ENCODE measurements around the gene LIM2. TPM values are rescaled to one million over a fixed set of nuclear protein-coding genes. Genes with fewer than 3 reads are reported as not detected.

Gene LIM2
- total and polyA plus RNA-seq, 9 of the 15 experiments (the other 6 are each of a cell fraction or from before 2014, with no cell fraction given) = 0.07 to 0.45 (median 0.18) TPM; not detected in 4

DNA sequence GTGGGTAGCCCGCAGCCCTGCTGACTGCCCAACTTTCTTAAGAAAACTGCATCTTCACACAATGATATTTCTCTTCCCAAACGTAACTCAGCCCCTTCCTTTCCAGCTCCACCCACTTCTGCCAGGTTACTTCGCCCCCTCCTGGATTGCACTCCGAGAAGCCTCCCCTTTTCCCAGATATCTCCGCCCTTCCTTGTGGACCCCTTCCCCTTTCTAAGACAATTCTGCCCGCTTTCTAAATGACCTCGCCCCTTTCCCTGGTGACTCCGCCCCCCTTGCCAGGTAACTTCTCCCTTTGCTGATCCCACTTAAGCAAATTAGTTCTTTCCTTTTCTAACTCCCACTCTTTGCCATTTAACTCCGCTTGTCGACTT is 48.5 kb downstream of the LIM2 start (continued):
- TF ChIP-seq, protein P1, sequence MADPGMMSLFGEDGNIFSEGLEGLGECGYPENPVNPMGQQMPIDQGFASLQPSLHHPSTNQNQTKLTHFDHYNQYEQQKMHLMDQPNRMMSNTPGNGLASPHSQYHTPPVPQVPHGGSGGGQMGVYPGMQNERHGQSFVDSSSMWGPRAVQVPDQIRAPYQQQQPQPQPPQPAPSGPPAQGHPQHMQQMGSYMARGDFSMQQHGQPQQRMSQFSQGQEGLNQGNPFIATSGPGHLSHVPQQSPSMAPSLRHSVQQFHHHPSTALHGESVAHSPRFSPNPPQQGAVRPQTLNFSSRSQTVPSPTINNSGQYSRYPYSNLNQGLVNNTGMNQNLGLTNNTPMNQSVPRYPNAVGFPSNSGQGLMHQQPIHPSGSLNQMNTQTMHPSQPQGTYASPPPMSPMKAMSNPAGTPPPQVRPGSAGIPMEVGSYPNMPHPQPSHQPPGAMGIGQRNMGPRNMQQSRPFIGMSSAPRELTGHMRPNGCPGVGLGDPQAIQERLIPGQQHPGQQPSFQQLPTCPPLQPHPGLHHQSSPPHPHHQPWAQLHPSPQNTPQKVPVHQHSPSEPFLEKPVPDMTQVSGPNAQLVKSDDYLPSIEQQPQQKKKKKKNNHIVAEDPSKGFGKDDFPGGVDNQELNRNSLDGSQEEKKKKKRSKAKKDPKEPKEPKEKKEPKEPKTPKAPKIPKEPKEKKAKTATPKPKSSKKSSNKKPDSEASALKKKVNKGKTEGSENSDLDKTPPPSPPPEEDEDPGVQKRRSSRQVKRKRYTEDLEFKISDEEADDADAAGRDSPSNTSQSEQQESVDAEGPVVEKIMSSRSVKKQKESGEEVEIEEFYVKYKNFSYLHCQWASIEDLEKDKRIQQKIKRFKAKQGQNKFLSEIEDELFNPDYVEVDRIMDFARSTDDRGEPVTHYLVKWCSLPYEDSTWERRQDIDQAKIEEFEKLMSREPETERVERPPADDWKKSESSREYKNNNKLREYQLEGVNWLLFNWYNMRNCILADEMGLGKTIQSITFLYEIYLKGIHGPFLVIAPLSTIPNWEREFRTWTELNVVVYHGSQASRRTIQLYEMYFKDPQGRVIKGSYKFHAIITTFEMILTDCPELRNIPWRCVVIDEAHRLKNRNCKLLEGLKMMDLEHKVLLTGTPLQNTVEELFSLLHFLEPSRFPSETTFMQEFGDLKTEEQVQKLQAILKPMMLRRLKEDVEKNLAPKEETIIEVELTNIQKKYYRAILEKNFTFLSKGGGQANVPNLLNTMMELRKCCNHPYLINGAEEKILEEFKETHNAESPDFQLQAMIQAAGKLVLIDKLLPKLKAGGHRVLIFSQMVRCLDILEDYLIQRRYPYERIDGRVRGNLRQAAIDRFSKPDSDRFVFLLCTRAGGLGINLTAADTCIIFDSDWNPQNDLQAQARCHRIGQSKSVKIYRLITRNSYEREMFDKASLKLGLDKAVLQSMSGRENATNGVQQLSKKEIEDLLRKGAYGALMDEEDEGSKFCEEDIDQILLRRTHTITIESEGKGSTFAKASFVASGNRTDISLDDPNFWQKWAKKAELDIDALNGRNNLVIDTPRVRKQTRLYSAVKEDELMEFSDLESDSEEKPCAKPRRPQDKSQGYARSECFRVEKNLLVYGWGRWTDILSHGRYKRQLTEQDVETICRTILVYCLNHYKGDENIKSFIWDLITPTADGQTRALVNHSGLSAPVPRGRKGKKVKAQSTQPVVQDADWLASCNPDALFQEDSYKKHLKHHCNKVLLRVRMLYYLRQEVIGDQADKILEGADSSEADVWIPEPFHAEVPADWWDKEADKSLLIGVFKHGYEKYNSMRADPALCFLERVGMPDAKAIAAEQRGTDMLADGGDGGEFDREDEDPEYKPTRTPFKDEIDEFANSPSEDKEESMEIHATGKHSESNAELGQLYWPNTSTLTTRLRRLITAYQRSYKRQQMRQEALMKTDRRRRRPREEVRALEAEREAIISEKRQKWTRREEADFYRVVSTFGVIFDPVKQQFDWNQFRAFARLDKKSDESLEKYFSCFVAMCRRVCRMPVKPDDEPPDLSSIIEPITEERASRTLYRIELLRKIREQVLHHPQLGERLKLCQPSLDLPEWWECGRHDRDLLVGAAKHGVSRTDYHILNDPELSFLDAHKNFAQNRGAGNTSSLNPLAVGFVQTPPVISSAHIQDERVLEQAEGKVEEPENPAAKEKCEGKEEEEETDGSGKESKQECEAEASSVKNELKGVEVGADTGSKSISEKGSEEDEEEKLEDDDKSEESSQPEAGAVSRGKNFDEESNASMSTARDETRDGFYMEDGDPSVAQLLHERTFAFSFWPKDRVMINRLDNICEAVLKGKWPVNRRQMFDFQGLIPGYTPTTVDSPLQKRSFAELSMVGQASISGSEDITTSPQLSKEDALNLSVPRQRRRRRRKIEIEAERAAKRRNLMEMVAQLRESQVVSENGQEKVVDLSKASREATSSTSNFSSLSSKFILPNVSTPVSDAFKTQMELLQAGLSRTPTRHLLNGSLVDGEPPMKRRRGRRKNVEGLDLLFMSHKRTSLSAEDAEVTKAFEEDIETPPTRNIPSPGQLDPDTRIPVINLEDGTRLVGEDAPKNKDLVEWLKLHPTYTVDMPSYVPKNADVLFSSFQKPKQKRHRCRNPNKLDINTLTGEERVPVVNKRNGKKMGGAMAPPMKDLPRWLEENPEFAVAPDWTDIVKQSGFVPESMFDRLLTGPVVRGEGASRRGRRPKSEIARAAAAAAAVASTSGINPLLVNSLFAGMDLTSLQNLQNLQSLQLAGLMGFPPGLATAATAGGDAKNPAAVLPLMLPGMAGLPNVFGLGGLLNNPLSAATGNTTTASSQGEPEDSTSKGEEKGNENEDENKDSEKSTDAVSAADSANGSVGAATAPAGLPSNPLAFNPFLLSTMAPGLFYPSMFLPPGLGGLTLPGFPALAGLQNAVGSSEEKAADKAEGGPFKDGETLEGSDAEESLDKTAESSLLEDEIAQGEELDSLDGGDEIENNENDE (IDR thresholded peaks at IDR 0.05; ENCODE audit: low read depth, low read length) = no peak
- TF ChIP-seq MECOM (CRISPR knock-in tag; IDR thresholded peaks at IDR 0.05) (no peak), RAD21 (CRISPR knock-in tag; conservative IDR thresholded peaks at IDR 0.05 in 1 of 2, IDR thresholded peaks at IDR 0.05 in 1 of 2) (no peak; a peak in 1 of 4 replicates), ATF3 (IDR thresholded peaks at IDR 0.05) (no peak), ATF3 (CRISPR knock-in tag; conservative IDR thresholded peaks at IDR 0.05) (no peak), TRIM24 (IDR thresholded peaks at IDR 0.05) (peak; percentile 26 to 54; a peak in 1 of 4 replicates), ZNF24 (IDR thresholded peaks at IDR 0.05) (no peak), MTA3 (IDR thresholded peaks at IDR 0.05; ENCODE audit: borderline replicate concordance) (no peak)
- TF ChIP-seq, protein P2, sequence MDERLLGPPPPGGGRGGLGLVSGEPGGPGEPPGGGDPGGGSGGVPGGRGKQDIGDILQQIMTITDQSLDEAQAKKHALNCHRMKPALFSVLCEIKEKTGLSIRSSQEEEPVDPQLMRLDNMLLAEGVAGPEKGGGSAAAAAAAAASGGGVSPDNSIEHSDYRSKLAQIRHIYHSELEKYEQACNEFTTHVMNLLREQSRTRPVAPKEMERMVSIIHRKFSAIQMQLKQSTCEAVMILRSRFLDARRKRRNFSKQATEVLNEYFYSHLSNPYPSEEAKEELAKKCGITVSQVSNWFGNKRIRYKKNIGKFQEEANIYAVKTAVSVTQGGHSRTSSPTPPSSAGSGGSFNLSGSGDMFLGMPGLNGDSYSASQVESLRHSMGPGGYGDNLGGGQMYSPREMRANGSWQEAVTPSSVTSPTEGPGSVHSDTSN (CRISPR knock-in tag; IDR thresholded peaks at IDR 0.05; ENCODE audit: low read depth) = no peak
- TF ChIP-seq, protein P2 (tag; conservative IDR thresholded peaks at IDR 0.05; ENCODE audit: low read depth) = no peak
- TF ChIP-seq, protein P3, sequence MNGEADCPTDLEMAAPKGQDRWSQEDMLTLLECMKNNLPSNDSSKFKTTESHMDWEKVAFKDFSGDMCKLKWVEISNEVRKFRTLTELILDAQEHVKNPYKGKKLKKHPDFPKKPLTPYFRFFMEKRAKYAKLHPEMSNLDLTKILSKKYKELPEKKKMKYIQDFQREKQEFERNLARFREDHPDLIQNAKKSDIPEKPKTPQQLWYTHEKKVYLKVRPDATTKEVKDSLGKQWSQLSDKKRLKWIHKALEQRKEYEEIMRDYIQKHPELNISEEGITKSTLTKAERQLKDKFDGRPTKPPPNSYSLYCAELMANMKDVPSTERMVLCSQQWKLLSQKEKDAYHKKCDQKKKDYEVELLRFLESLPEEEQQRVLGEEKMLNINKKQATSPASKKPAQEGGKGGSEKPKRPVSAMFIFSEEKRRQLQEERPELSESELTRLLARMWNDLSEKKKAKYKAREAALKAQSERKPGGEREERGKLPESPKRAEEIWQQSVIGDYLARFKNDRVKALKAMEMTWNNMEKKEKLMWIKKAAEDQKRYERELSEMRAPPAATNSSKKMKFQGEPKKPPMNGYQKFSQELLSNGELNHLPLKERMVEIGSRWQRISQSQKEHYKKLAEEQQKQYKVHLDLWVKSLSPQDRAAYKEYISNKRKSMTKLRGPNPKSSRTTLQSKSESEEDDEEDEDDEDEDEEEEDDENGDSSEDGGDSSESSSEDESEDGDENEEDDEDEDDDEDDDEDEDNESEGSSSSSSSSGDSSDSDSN (IDR thresholded peaks at IDR 0.05; ENCODE audit: borderline replicate concordance in 1 of 2, low read depth in 2 of 2, low read length in 2 of 2) = no peak
